ENCODE measurements around the gene PRDM12.
A peak's percentile ranks its signal among the peaks of the same experiment; 100 is the strongest.

DNA sequence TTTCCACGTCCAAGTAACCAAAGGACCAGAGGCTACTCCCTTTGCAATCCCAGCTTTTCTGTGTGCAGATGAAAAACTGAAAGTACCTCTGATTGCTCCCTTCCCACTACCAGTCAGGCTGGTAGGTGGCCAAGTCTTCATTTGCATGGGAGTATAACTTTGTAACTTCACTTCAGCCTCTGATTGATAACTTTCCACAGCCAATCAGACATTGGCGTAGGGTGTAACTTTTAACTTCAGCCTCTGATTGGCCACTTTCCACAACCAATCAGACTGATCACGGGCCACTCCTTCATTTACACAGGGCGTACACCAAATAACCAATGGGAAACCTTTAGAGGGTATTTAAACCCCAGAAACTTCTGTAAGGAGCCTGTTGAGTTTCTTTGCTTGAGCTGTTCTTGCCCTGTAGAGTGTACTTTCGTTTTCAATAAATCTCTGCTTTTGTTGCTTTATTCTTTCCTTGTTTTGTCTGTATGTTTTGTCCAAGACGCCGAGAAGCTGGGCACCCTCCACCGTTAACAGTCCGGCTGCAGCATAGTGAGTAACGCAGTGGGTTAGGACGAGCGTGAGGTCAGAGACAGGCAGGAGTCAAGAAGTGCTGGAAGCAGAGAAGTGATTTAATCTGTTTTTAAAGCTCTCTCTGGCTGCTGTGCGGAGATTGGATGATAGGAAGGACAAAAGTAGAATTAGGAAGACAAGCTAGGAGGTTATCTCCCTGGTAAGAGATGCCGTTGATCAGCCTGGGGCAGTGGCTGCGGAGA lies 25.7 kb downstream of the PRDM12 start:
- TF ChIP-seq, protein P1, sequence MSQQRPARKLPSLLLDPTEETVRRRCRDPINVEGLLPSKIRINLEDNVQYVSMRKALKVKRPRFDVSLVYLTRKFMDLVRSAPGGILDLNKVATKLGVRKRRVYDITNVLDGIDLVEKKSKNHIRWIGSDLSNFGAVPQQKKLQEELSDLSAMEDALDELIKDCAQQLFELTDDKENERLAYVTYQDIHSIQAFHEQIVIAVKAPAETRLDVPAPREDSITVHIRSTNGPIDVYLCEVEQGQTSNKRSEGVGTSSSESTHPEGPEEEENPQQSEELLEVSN (IDR thresholded peaks at IDR 0.05): no peak
- no peak for TF ChIP-seq EZH2 (IDR thresholded peaks at IDR 0.05; ENCODE audit: low read depth, low read length, severe bottlenecking)
- TF ChIP-seq CTCF (IDR thresholded peaks at IDR 0.05; ENCODE audit: control extremely low read depth in 1 of 3, insufficient read depth in 1 of 3, low read depth in 1 of 3, low read length in 3 of 3): no peak
- peak; percentile 62 for TF ChIP-seq TAF1 (IDR thresholded peaks at IDR 0.05; ENCODE audit: low read depth, low read length)
- TF ChIP-seq RAD21 (IDR thresholded peaks at IDR 0.05 in 1 of 2, conservative IDR thresholded peaks at IDR 0.05 in 1 of 2; ENCODE audit: low read depth in 2 of 2, low read length in 2 of 2): no peak
- no peak for TF ChIP-seq JUN (IDR thresholded peaks at IDR 0.05; ENCODE audit: low read depth, low read length)
